HCT116 (cell line): ENCODE results near the gene BAZ1B. TPM values are rescaled to one million over a fixed set of nuclear protein-coding genes. Genes with fewer than 3 reads are reported as not detected.

ENCODE experiments used
- ATAC-seq: fragments of 200-7000 bp; cut with Tn5 transposase; 2 replicates; pipeline ENCODE4 v1.9.1; 2020; ENCODE audit warnings: mild to moderate bottlenecking, moderate library complexity
- BruUV-seq: library from RNA; stranded (reverse); fragments of 400-500 nt; replicated peaks from 2 replicates; lab custom pipeline; 2021; lab: Mats Ljungman, UMichigan
- CTCF ChIA-PET: fragments of 300-600 bp; sonication (Branson Sonifier 250); formaldehyde crosslinking; loops from one replicate; lab custom pipeline; 2021; ENCODE audit warnings: antibody characterized with exemption; lab: Charles Lee
- POLR2A ChIA-PET: fragments of 300-600, 350-600 bp; sonication (Branson Sonifier 250); formaldehyde crosslinking; loops from one replicate; lab custom pipeline; 2021; ENCODE audit warnings: antibody characterized with exemption; lab: Charles Lee
- RAD21 ChIA-PET, 2 experiments: fragments of 300-600 bp; sonication (Branson Sonifier 250); formaldehyde crosslinking; loops; one replicate each; lab custom pipeline; 2023; ENCODE audit warnings: low total read pairs in 2 of 2; ENCODE audit not compliant: uncharacterized antibody in 2 of 2, unreplicated experiment in 2 of 2, low non-redundant PET in 1 of 2; lab: Charles Lee
- DNase-seq: peaks from one replicate; pipeline ENCODE4 v3.0.0-alpha.2; 2010; ENCODE audit warnings: low read depth, low spot score
- H2AFZ ChIP-seq: fragments of 200-600 bp; shearing (Covaris generic), sonication (generic); 2 replicates; pipeline ENCODE4 v1.6.1; 2017; ENCODE audit warnings: low read depth, mixed run types, mixed read lengths, antibody characterized with exemption, low read length; ENCODE audit not compliant: poor library complexity, severe bottlenecking
- H3K27ac ChIP-seq: 2 replicates; pipeline ENCODE4 v1.5.1; 2012; ENCODE audit warnings: low read depth, low read length
- H3K27me3 ChIP-seq: fragments of 200-600 bp; sonication (generic); 2 replicates; pipeline ENCODE4 v1.6.1; 2016; ENCODE audit warnings: mixed run types, low read length, mixed read lengths; ENCODE audit not compliant: insufficient read depth
- H3K36me3 ChIP-seq, 2 experiments: fragments of 200-500 bp in 1 of 2; fragments of 200-600 bp in 1 of 2; sonication (Bioruptor generic) in 1 of 2; sonication (generic) in 1 of 2; 2 replicates each; pipeline versions ENCODE4 v1.5.1 to v1.6.1; 2014 to 2016; ENCODE audit warnings: low read length in 2 of 2, inconsistent platforms in 1 of 2, mixed read lengths in 1 of 2, mixed run types in 1 of 2; ENCODE audit not compliant: insufficient read depth in 2 of 2, control insufficient read depth in 1 of 2
- H3K4me1 ChIP-seq, 2 experiments: fragments of 200-600 bp in 1 of 2; sonication (generic) in 1 of 2; 2 replicates each; pipeline versions ENCODE4 v1.5.1 to v1.6.1; 2012 to 2017; ENCODE audit warnings: low read length in 2 of 2, inconsistent platforms in 1 of 2, mild to moderate bottlenecking in 1 of 2, mixed read lengths in 1 of 2, mixed run types in 1 of 2, moderate library complexity in 1 of 2; ENCODE audit not compliant: insufficient read depth in 2 of 2, control insufficient read depth in 1 of 2
- H3K4me2 ChIP-seq: fragments of 200-600 bp; sonication (generic); 2 replicates; pipeline ENCODE4 v1.6.1; 2017; ENCODE audit warnings: mixed run types, low read length, mixed read lengths
- H3K4me3 ChIP-seq, 2 experiments: fragments of 200-600 bp in 1 of 2; sonication (generic) in 1 of 2; replicated peaks in 1 of 2; 2 replicates each; pipeline ENCODE4 v1.5.1; 2011 to 2016; ENCODE audit warnings: low read length in 2 of 2, control low read depth in 1 of 2, low read depth in 1 of 2, mild to moderate bottlenecking in 1 of 2, mixed read lengths in 1 of 2, mixed run types in 1 of 2
- H3K79me2 ChIP-seq: fragments of 200-600 bp; sonication (generic); 2 replicates; pipeline ENCODE4 v1.6.1; 2017; ENCODE audit warnings: mild to moderate bottlenecking, mixed run types, low read length, moderate library complexity, mixed read lengths; ENCODE audit not compliant: insufficient read depth
- H3K9ac ChIP-seq: fragments of 200-600 bp; sonication (generic); 2 replicates; pipeline ENCODE4 v1.6.1; 2016; ENCODE audit warnings: low read length, mixed read lengths
- H3K9me2 ChIP-seq: fragments of 200-600 bp; sonication (generic), shearing (Covaris generic); 2 replicates; pipeline ENCODE4 v1.6.1; 2017; ENCODE audit warnings: mixed run types, mild to moderate bottlenecking, moderate library complexity; ENCODE audit not compliant: insufficient read depth
- H3K9me3 ChIP-seq, 2 experiments: fragments of 200-500 bp in 1 of 2; fragments of 200-600 bp in 1 of 2; sonication (Bioruptor generic) in 1 of 2; sonication (generic) in 1 of 2; 2 replicates each; pipeline ENCODE4 v1.6.1; 2014 to 2017; ENCODE audit warnings: low read length in 2 of 2, mixed read lengths in 2 of 2, inconsistent platforms in 1 of 2, low read depth in 1 of 2, mild to moderate bottlenecking in 1 of 2, mixed run types in 1 of 2, moderate library complexity in 1 of 2; ENCODE audit not compliant: control insufficient read depth in 1 of 2, insufficient read depth in 1 of 2
- H4K20me1 ChIP-seq: fragments of 200-600 bp; sonication (generic), shearing (Covaris generic); 2 replicates; pipeline ENCODE4 v1.6.1; 2017; ENCODE audit warnings: mixed run types, mild to moderate bottlenecking, moderate library complexity; ENCODE audit not compliant: insufficient read depth
- ATF3 ChIP-seq: IDR thresholded peaks from 2 replicates; pipeline ENCODE4 v1.6.1; 2012
- CEBPB ChIP-seq: IDR thresholded peaks from 2 replicates; pipeline ENCODE4 v1.6.1; 2012; ENCODE audit warnings: low read depth
- CTCF ChIP-seq, 3 experiments: fragments of 200-600 bp in 1 of 3; sonication (generic) in 1 of 3; IDR thresholded peaks in 2 of 3; conservative IDR thresholded peaks in 1 of 3; 2 replicates each; pipeline ENCODE4 v1.5.1; 2012 to 2017; ENCODE audit warnings: low read depth in 2 of 3, low read length in 2 of 3, antibody characterized with exemption in 1 of 3, borderline replicate concordance in 1 of 3, control low read depth in 1 of 3, mild to moderate bottlenecking in 1 of 3, mixed read lengths in 1 of 3, mixed run types in 1 of 3, moderate library complexity in 1 of 3; ENCODE audit not compliant: insufficient read depth in 1 of 3
- ELF1 ChIP-seq: IDR thresholded peaks from 2 replicates; pipeline ENCODE4 v1.6.1; 2012; ENCODE audit warnings: low read depth, borderline replicate concordance
- EZH2phosphoT487 ChIP-seq: fragments of 200-600 bp; IDR thresholded peaks from 2 replicates; pipeline ENCODE4 v1.6.1; 2018; ENCODE audit warnings: antibody characterized with exemption, borderline replicate concordance
- JUND ChIP-seq: IDR thresholded peaks from 2 replicates; pipeline ENCODE4 v1.6.1; 2012
- REST ChIP-seq: IDR thresholded peaks from 2 replicates; pipeline ENCODE4 v1.6.1; 2012; ENCODE audit warnings: low read depth
- SIN3A ChIP-seq: IDR thresholded peaks from 2 replicates; pipeline ENCODE4 v1.6.1; 2012; ENCODE audit warnings: low read depth
- SP1 ChIP-seq: IDR thresholded peaks from 2 replicates; pipeline ENCODE4 v1.6.1; 2012; ENCODE audit warnings: low read depth
- TCF7L2 ChIP-seq: IDR thresholded peaks from 2 replicates; pipeline ENCODE4 v1.7.0; 2011; ENCODE audit warnings: borderline replicate concordance, inconsistent platforms; ENCODE audit not compliant: insufficient read depth, insufficient read length; ENCODE audit errors: extremely low read depth
- intact Hi-C: fragments of 100-400 bp; cut with micrococcal nuclease; formaldehyde crosslinking; loops from 2 replicates; pipeline ENCODE4 v1.10.0; 2022
- total RNA-seq: library from RNA; stranded (reverse); gene quantifications from one replicate; pipeline ENCODE4 v1.2.1, GENCODE V29; 2021; ENCODE audit not compliant: unreplicated experiment

BAZ1B gene
- total RNA-seq, 1 experiment from 2014 or later = 81.1 TPM

- no peaks in the 10 kb centered on the region for H3K27me3 ChIP-seq
- H3K4me3 ChIP-seq = no peak overlapping the region
- H3K9me3 ChIP-seq = no peaks in the 10 kb centered on the region
- DNase-seq (no peak), ATAC-seq (no peak)
- H3K36me3 ChIP-seq = no peaks in the 10 kb centered on the region; a peak in 1 of 4 replicates
- no peak overlapping the region for H2AFZ ChIP-seq
- H3K4me2 ChIP-seq = no peak overlapping the region
- POLR2A ChIA-PET = no interaction called here
- H3K79me2 ChIP-seq = no peaks in the 10 kb centered on the region
- BruUV-seq = no TSS peak
- peaks cover 2 to 15% of the 10 kb centered on the region in 2 experiments; a peak in 3 of 4 replicates for H3K4me1 ChIP-seq
- H3K9me2 ChIP-seq = no peaks in the 10 kb centered on the region
- RAD21 ChIA-PET = no interaction called here
- no peak overlapping the region for H3K27ac ChIP-seq
- H3K9ac ChIP-seq = no peak overlapping the region
- CTCF ChIA-PET = no interaction called here
- no peaks in the 10 kb centered on the region for H4K20me1 ChIP-seq
- TF ChIP-seq TCF7L2 (no peak), JUND (no peak), REST (no peak), ELF1 (no peak)
- intact Hi-C loops = no loop called here
Observed at GRCh38 chr7:73434701-73435069, 87.4 kb downstream of the BAZ1B start.

GRCh38 chr7:73433924-73434700 is 88.0 kb downstream of the BAZ1B start:
- no peak overlapping the region for H3K9ac ChIP-seq
- DNase-seq = no peak
- peaks cover 2 to 18% of the 10 kb centered on the region in 2 experiments; a peak in 3 of 4 replicates for H3K4me1 ChIP-seq
- no peaks in the 10 kb centered on the region for H3K9me3 ChIP-seq
- no peak overlapping the region for H3K4me2 ChIP-seq
- H3K36me3 ChIP-seq = no peaks in the 10 kb centered on the region
- H3K9me2 ChIP-seq = no peaks in the 10 kb centered on the region
- H4K20me1 ChIP-seq = no peaks in the 10 kb centered on the region
- intact Hi-C loops = no loop called here
- CTCF ChIA-PET = no interaction called here
- no peaks in the 10 kb centered on the region for H3K27me3 ChIP-seq
- RAD21 ChIA-PET = no interaction called here
- no peaks in the 10 kb centered on the region for H3K79me2 ChIP-seq
- no peak overlapping the region for H3K4me3 ChIP-seq
- no peak overlapping the region for H2AFZ ChIP-seq
- TF ChIP-seq JUND (no peak), CEBPB (no peak), ATF3 (no peak), SP1 (no peak), SIN3A (no peak), EZH2phosphoT487 (no peak), CTCF (IDR thresholded peaks at IDR 0.05 in 2 of 3, conservative IDR thresholded peaks at IDR 0.05 in 1 of 3; ENCODE audit: borderline replicate concordance in 1 of 3, insufficient read depth in 1 of 3, low read depth in 2 of 3, low read length in 2 of 3) (no peak)
- peak; percentile 28 for ATAC-seq
- H3K27ac ChIP-seq = peak overlapping the region; percentile 5; the same call in 1 of the 2 replicates
- POLR2A ChIA-PET = no interaction called here
- no TSS peak for BruUV-seq
